HG03196 (cell line): ENCODE data around the gene ZIC2.
"Not testable (repeated sequence)": the region's sequence is repeated elsewhere in the genome, so short reads cannot be mapped to it uniquely, and the experiment has no call there.

ENCODE experiments used
- ATAC-seq: cut with Tn5 transposase; IDR thresholded peaks from one replicate; pipeline ENCODE4 v1.9.1; 2021; ENCODE audit not compliant: unreplicated experiment

The ZIC2 gene

GRCh38 chr13:99997702-99998214 is 16.2 kb downstream of the ZIC2 start:
- no peak for ATAC-seq

GRCh38 chr13:99998261-99998660 is 16.7 kb downstream of the ZIC2 start:
- no peak for ATAC-seq

- no peak for ATAC-seq
Measured at GRCh38 chr13:100014621-100015020, 33.0 kb downstream of the ZIC2 start.

GRCh38 chr13:100019780-100020356 is 38.3 kb downstream of the ZIC2 start:
- ATAC-seq, result no peak

- ATAC-seq, result no peak
Measured at GRCh38 chr13:100022798-100023197, 41.2 kb downstream of the ZIC2 start.

- ATAC-seq, result no peak
Measured at GRCh38 chr13:100024023-100024422, 42.4 kb downstream of the ZIC2 start.

GRCh38 chr13:100029933-100030332 is 48.3 kb downstream of the ZIC2 start:
- no peak for ATAC-seq

GRCh38 chr13:100032642-100033041 is 51.1 kb downstream of the ZIC2 start:
- ATAC-seq, result not testable (repeated sequence)

- ATAC-seq, result no peak
Measured at GRCh38 chr13:100035936-100036335, 54.4 kb downstream of the ZIC2 start.
